HG02840 (cell line): ENCODE results near the gene DIAPH2.

Experiments used
- ATAC-seq: cut with Tn5 transposase; IDR thresholded peaks from one replicate; pipeline ENCODE4 v1.9.1; 2021; ENCODE audit warnings: mild to moderate bottlenecking, moderate library complexity, moderate number of reproducible peaks; ENCODE audit not compliant: unreplicated experiment, low FRiP score

The DIAPH2 gene

DNA sequence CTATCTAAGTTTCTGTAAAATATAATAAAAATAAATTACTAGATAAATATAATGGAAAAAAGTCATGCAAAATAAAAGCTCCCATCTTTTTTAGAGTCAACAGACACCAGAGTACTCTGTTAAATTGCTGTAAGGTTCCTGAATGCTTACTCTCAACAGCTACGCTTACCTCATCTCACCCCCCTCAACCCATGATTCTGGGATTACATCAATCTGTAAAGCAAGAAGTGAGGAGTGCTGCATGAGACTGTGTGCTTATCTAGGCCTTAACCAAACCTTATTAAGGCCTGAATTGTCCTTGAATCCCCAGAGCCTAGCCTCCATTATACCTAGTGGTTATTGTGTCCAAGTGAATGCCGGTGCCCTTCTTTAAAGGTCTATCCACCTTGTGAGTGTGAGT, 934.9 kb downstream of the DIAPH2 start:
- ATAC-seq = no peak

DNA sequence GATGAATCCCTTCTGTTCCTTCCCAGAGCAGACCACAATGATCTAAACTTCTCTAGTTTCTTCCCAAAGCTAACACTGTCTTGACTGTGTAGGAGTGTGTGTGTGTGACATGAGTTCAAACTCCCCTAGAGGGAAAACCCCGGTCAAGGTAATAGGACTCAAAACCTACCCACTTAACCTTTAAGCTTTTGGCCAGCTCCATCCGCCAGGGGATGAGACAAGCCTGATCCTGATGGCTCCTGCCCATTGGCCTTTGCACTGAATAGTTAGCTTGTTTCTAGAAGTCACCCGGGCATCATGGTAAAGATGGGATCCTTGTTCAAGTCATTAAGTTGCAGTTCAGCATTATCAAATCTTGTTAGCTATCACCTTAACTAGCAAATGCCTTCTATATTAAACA, 937.5 kb downstream of the DIAPH2 start:
- ATAC-seq = no peak

DNA sequence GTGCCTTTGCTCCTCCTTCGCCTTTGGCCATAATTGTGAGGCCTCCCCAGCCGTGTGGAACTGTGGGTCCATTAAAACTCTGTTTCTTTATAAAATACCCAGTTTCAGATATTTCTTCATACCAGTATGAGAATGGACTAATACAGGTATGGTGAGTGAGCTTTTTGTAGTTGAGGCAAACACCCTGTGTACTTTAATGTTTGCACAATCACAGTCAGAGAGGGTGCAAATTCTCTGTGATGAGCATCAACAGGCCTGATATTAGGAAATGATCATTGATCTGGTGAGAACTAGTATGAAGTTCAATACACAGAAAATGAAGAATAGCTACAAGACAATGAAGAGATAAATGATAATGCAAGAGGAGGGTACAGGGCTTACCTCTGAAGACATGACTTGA, 943.7 kb downstream of the DIAPH2 start:
- no peak for ATAC-seq

DNA sequence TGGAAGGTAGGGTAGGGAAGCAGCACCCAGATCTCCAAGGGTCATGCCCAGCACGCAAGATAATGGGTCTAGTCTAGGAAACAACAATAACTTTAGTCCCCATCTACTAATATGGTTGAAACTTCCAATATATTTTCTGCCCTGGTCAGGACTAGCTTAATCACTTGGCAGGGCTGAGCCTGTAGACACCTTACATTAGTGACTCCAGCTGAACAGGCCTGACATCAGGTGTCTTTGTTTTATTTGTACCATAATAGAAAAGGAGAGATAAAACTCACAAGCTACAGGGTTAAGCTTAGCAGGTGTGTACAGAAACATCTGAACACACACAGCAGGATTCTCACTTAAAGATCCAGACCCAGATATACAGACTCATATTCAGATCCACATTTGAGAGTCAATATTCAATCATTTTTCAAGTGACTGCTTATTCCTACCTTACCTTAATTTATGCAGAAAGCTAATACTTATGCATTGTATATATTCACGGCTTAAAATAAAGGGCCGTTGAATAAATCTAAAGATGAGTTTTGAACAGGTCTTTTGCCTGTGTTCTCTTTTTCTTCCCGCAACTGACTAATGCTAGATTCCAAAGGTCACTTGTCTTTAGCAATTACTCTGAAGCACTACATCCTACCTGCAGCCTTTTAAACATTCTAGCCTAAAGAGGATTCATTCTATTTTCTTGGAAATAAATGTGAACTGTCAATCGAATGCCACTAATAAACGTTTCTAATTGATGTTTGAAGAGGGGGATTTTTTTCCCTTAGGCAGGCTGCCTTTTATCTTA, 944.4 kb downstream of the DIAPH2 start:
- no peak for ATAC-seq

DNA sequence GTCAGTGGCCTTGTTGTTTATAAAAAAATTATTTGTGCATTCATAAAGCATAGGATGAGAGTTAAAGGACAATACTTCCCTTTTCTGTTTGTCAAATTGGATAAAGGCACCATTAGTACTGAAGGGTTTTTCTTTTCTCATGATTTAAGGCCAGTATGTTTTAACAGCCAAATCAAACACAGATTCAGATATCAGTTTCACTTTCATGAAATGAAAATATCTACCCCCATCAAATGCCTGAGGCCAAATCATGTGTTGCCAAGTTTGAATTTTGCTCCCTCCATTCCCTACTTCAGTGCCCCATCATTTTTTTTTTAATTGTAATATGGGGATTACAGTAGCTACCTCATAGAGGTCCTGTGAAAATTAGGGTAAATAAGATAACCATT, 944.9 kb downstream of the DIAPH2 start:
- ATAC-seq = no peak

DNA sequence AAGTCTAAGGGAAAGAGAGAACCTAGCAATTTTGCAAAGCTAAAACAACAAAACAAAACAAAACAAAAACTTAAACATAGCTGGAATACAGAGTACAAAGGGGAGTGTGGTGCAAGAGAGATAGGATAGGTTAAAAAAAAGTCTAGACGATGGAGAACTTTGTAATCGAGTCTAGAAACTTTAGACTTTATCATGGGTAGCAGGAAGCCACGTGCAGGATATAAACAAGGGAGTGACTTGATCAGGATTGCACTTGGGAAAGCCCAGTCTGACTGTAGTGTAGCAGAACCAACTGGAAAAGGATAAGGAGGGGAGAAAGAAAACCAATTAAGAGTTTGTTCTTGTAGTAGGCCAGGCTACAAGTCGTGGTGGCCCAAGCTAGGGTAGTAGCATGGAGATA, 949.2 kb downstream of the DIAPH2 start:
- ATAC-seq = no peak

DNA sequence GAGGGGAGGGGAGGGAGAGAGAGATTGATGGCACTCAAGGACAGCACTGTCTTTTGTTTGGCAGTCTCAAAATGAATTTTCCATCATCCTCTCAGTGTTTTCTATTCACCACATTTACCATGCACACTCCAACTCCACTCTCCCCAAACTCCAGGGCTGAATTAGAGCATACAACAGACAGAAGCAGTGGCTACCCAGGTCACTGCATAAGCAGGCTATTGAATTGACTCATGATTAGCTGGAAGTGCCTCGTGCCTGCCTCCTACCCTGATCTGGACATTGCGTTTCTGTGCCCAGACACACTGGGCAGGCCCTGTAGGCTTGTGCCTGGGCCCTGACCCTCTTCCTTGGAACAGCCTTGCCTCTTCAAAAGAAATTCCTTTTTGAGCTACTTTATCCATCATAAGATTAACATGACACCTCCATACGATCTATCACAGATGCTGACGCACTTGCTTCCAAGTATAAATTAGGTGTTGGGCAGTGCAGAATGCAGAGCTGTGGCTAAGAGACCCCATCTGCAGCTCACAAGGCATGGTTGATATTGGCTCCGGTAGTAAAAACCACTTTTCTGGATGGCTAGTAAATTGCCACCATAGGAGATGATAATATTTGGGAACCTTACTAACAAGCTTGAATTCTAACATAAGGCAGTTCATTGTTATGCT, 952.0 kb downstream of the DIAPH2 start:
- ATAC-seq = no peak

DNA sequence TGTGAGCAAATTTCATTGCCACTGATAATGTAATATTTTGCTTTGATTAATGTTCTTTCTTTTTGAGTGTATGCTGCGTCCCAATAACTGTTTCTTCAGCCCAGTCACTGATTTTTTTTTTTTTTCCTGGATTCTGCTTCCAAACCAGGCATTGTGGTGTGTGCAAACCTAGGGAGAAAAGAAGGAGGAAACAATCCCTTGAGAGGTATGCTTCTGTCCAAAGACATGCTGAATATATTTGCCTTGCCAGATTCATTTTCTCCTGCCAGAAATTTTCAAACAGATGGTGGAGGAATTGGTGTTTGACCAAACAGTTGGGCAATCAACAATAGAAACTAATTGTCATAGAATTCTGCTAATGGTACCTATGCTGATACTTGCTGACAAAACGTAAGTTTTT, 952.6 kb downstream of the DIAPH2 start:
- ATAC-seq = no peak

DNA sequence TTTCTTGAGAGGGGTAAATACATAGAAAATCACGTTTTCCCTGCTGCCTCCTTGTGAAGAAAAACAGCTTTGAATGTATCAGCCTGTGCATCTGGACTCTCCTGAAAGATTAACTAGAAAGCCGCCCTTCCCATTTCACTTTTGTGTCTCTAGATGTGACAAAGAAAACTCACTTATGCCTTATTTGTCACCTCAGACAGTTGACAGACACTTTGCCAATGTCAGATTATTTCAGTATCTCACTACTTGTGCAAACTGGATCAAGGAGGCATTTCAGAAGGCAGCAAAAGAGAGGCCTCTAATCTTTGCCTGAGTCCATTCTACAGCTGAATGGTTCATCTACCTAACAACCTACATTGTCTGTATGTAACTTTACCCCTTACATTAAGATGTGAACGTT, 954.0 kb downstream of the DIAPH2 start:
- no peak for ATAC-seq

DNA sequence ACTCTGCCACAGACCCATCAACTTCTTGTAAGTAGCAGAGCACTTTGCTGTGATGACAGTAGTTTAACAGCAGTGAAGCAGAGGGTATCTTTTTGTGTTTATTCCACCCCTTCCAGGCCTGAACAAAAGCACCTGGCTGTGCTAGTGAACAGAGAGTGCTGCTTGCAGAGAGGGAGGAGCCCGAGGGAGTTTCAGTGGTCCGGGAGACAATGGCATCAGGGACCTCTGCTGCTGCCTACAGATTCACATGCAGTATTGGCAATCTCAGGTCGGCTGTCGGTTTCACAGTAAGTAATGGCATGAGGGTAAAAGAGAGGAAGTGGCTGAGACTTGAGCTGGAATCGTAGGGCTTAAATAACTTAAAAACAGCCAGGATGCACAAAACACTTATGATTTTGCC, 954.9 kb downstream of the DIAPH2 start:
- no peak for ATAC-seq
